Caco-2 (cell line): ENCODE measurements around the gene FBXO45. TPM values are rescaled to one million over a fixed set of nuclear protein-coding genes. Genes with fewer than 3 reads are reported as not detected.

ENCODE experiments used
- BruUV-seq: library from RNA; stranded (reverse); fragments of 400-500 nt; replicated peaks from 2 replicates; lab custom pipeline; 2021; lab: Mats Ljungman, UMichigan
- CTCF ChIA-PET: fragments of 300-600 bp; sonication (Branson Sonifier 250); formaldehyde crosslinking; loops from one replicate; lab custom pipeline; 2022; ENCODE audit warnings: antibody characterized with exemption; lab: Charles Lee
- POLR2A ChIA-PET: fragments of 300-600 bp; sonication (Branson Sonifier 250); formaldehyde crosslinking; loops from one replicate; lab custom pipeline; 2022; ENCODE audit warnings: antibody characterized with exemption; lab: Charles Lee
- DNase-seq, 2 experiments: peaks; one replicate each; pipeline versions ENCODE4 v3.0.0 to v3.0.0-alpha.2; 2020 to 2022
- H3K27me3 ChIP-seq: replicated peaks from 2 replicates; pipeline ENCODE4 v1.6.0; 2011; ENCODE audit warnings: low read length; ENCODE audit not compliant: control insufficient read depth, insufficient read depth
- H3K36me3 ChIP-seq: 2 replicates; pipeline ENCODE4 v1.5.1; 2011; ENCODE audit warnings: low read length; ENCODE audit not compliant: control insufficient read depth, insufficient read depth
- H3K4me1 ChIP-seq: fragments of 250-450 bp; sonication (Bioruptor Pico); 2 replicates; pipeline ENCODE4 v1.5.1; 2020; ENCODE audit warnings: mild to moderate bottlenecking
- H3K4me3 ChIP-seq: 2 replicates; pipeline ENCODE4 v1.5.1; 2011; ENCODE audit warnings: low read depth, mild to moderate bottlenecking, control low read depth, low read length
- H3K9me3 ChIP-seq: fragments of 250-450 bp; sonication (Bioruptor Pico); 2 replicates; pipeline ENCODE4 v1.5.1; 2020; ENCODE audit warnings: mild to moderate bottlenecking, moderate library complexity
- H3K27ac Mint-ChIP-seq: one replicate; pipeline ENCODE4 v1.8.0; 2022; ENCODE audit warnings: mixed read lengths; ENCODE audit not compliant: unreplicated experiment
- H3K27me3 Mint-ChIP-seq: one replicate; pipeline ENCODE4 v1.8.0; 2022; ENCODE audit warnings: mixed read lengths; ENCODE audit not compliant: insufficient read depth, unreplicated experiment
- H3K36me3 Mint-ChIP-seq: one replicate; pipeline ENCODE4 v1.8.0; 2022; ENCODE audit warnings: mild to moderate bottlenecking, mixed read lengths; ENCODE audit not compliant: insufficient read depth, unreplicated experiment
- H3K4me1 Mint-ChIP-seq: one replicate; pipeline ENCODE4 v1.8.0; 2022; ENCODE audit warnings: low read depth, mixed read lengths; ENCODE audit not compliant: unreplicated experiment
- H3K4me3 Mint-ChIP-seq: one replicate; pipeline ENCODE4 v1.8.0; 2022; ENCODE audit warnings: mild to moderate bottlenecking, moderate library complexity, mixed read lengths; ENCODE audit not compliant: unreplicated experiment
- H3K9me3 Mint-ChIP-seq: one replicate; pipeline ENCODE4 v1.8.0; 2022; ENCODE audit warnings: mixed read lengths; ENCODE audit not compliant: unreplicated experiment
- CTCF ChIP-seq, 2 experiments: fragments of 200-600 bp in 1 of 2; IDR thresholded peaks; 1 replicate in 1 of 2; 2 replicates in 1 of 2; pipeline versions ENCODE4 v1.5.1 to v1.8.0; 2011 to 2022; ENCODE audit warnings: antibody characterized with exemption in 1 of 2, control low read depth in 1 of 2, inconsistent platforms in 1 of 2, low read depth in 1 of 2, low read length in 1 of 2, mild to moderate bottlenecking in 1 of 2, moderate library complexity in 1 of 2; ENCODE audit not compliant: insufficient read depth in 1 of 2, severe bottlenecking in 1 of 2, unreplicated experiment in 1 of 2
- intact Hi-C: fragments of 100-400 bp; cut with micrococcal nuclease; formaldehyde crosslinking; loops from one replicate; pipeline ENCODE4 v1.10.0; 2022; ENCODE audit not compliant: unreplicated experiment
- total RNA-seq: library from RNA; stranded (reverse); gene quantifications from 2 replicates; pipeline ENCODE4 v1.2.3, GENCODE V29; 2022

Gene FBXO45
- total RNA-seq, 1 experiment from 2014 or later = 15.8 TPM

DNA sequence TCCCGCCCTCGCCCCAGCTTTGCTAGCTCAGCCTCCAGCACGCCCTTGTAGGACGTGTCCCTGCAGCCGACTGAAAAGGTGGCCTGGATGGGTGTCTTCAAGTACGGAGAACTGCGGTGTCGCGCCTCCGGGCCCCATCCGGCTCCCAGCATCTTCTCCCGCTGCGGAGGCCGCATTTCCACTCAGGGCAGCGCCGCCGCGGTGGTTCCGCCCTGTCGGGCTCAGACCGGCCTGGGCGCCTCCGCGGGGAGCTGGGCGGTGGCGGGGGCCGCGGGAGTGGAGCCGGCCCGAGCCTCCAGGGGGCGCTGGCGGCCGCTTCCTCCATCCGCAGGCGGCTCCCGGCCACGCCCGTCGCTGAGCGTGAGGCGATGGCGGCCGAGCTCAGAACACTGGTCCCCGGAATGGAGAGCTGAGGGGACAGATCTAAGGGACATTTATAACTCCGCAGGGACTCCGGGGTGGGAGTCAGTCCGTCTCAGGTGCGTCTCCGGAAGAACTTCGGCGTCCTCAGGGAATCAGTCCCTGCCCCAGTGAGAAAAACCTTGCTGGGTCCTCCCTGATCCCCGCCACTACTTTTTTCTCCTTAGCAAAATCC is 39.7 kb upstream of the FBXO45 start:
- Mint-ChIP-seq H3K4me1 (no peaks in the 10 kb centered on the region), H3K4me3 (peak overlapping the region; percentile 46), H3K9me3 (peaks cover 19% of the 10 kb centered on the region), H3K27ac (no peak overlapping the region), H3K27me3 (no peaks in the 10 kb centered on the region), H3K36me3 (no peaks in the 10 kb centered on the region)
- Histone ChIP-seq H3K4me3 (peak overlapping the region; percentile 46), H3K27me3 (no peaks in the 10 kb centered on the region), H3K4me1 (no peaks in the 10 kb centered on the region), H3K36me3 (no peaks in the 10 kb centered on the region), H3K9me3 (peaks cover 6% of the 10 kb centered on the region; the same call in 1 of the 2 replicates)
- ChIA-PET POLR2A (interaction anchor here (0.6 to 0.9 kb wide), 4 partner anchors 10 to 211 kb away, joined by 3 to 4 read pairs (median 4); partner anchors contain the start of genes FBXO45, PAK2 and WDR53), CTCF (interaction anchor here (0.5 to 1.2 kb wide), 3 partner anchors 8 to 162 kb away, joined by 3 read pairs; no protein-coding TSS in a partner anchor)
- TF ChIP-seq CTCF (IDR thresholded peaks at IDR 0.05; ENCODE audit: insufficient read depth in 1 of 2, low read depth in 1 of 2, low read length in 1 of 2, severe bottlenecking in 1 of 2, unreplicated experiment in 1 of 2) = peak; percentile 28 to 43
- no TSS peak for BruUV-seq
- peak; percentile 50 to 84 for DNase-seq
- intact Hi-C loops = no loop called here

GRCh38 chr3:196531418-196531817 is 37.0 kb upstream of the FBXO45 start:
- DNase-seq = no peak
- POLR2A ChIA-PET = no interaction called here

DNA sequence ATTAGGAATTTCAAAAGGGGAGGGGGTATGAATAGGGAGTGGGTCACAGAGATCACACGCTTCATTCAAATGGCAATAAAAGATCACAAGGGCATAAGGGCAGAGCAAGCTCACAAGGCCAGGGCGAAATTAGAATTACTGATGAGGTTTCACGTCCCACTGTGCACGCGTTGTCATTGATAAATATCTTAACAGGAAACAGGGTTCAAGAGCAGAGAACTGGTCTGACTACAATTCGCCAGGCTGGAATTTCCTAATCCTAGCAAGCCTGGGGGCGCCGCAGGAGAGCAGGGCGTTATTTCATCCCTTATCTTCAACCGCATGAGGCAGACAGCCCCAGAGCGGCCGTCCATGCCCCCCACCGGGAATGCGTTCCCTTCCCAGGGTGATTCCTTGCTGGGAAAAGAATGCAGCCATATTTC is 35.2 kb upstream of the FBXO45 start:
- CTCF ChIA-PET = no interaction called here
- Histone ChIP-seq H3K36me3 (no peaks in the 10 kb centered on the region), H3K27me3 (no peaks in the 10 kb centered on the region), H3K4me1 (no peaks in the 10 kb centered on the region), H3K9me3 (no peaks in the 10 kb centered on the region), H3K4me3 (no peak overlapping the region)
- Mint-ChIP-seq H3K36me3 (no peaks in the 10 kb centered on the region), H3K4me1 (no peaks in the 10 kb centered on the region), H3K9me3 (peaks cover 19% of the 10 kb centered on the region), H3K27me3 (no peaks in the 10 kb centered on the region), H3K4me3 (no peak overlapping the region), H3K27ac (no peak overlapping the region)
- intact Hi-C loops = no loop called here
- POLR2A ChIA-PET = no interaction called here
- DNase-seq = no peak
- BruUV-seq = no TSS peak
- no peak for TF ChIP-seq CTCF (IDR thresholded peaks at IDR 0.05; ENCODE audit: insufficient read depth in 1 of 2, low read depth in 1 of 2, low read length in 1 of 2, severe bottlenecking in 1 of 2, unreplicated experiment in 1 of 2)

More at GRCh38 chr3:196531418-196531817, 37.0 kb upstream of the FBXO45 start:
- H3K36me3 ChIP-seq = no peaks in the 10 kb centered on the region
- CTCF ChIA-PET = no interaction called here
- H3K4me3 ChIP-seq = no peak overlapping the region
- intact Hi-C loops = no loop called here
- no peak for TF ChIP-seq CTCF (IDR thresholded peaks at IDR 0.05; ENCODE audit: insufficient read depth in 1 of 2, low read depth in 1 of 2, low read length in 1 of 2, severe bottlenecking in 1 of 2, unreplicated experiment in 1 of 2)
- H3K4me1 ChIP-seq = no peaks in the 10 kb centered on the region
- H3K27me3 ChIP-seq = no peaks in the 10 kb centered on the region
- Mint-ChIP-seq H3K27me3 (no peaks in the 10 kb centered on the region), H3K27ac (no peak overlapping the region), H3K9me3 (peaks cover 19% of the 10 kb centered on the region), H3K4me1 (no peaks in the 10 kb centered on the region), H3K36me3 (no peaks in the 10 kb centered on the region), H3K4me3 (no peak overlapping the region)
- no TSS peak for BruUV-seq
- no peaks in the 10 kb centered on the region for H3K9me3 ChIP-seq
